GM21526 (cell line): Measurements from ENCODE around the gene RPS19BP1.
A peak's percentile ranks its signal among the peaks of the same experiment; 100 is the strongest.

Experiments
- ATAC-seq: cut with Tn5 transposase; IDR thresholded peaks from one replicate; pipeline ENCODE4 v1.9.1; 2021; ENCODE audit warnings: moderate library complexity; ENCODE audit not compliant: unreplicated experiment, low FRiP score

Gene RPS19BP1

GRCh38 chr22:39532215-39533073 lies at the start of gene RPS19BP1:
TSS of gene RPS19BP1 (minus strand) at chr22:39532748. CDS start at chr22:39532738, 10 bp downstream.
- peak; percentile 59 for ATAC-seq

GRCh38 chr22:39581303-39581702 lies 48.8 kb upstream of the RPS19BP1 start:
- ATAC-seq, result no peak

GRCh38 chr22:39580795-39581194 lies 48.2 kb upstream of the RPS19BP1 start:
- ATAC-seq, result no peak

- ATAC-seq, result no peak
These were observed 47.5 kb upstream of the RPS19BP1 start for GRCh38 chr22:39580006-39580441.

- no peak for ATAC-seq
These were observed 45.4 kb upstream of the RPS19BP1 start for GRCh38 chr22:39577900-39578299.

- no peak for ATAC-seq
These were observed 44.8 kb upstream of the RPS19BP1 start for GRCh38 chr22:39577366-39577765.

GRCh38 chr22:39576027-39576426 lies 43.5 kb upstream of the RPS19BP1 start:
- ATAC-seq, result no peak

GRCh38 chr22:39575552-39575825 lies 42.9 kb upstream of the RPS19BP1 start:
- no peak for ATAC-seq

GRCh38 chr22:39574779-39575551 lies 42.4 kb upstream of the RPS19BP1 start:
- no peak for ATAC-seq

GRCh38 chr22:39571538-39571937 lies 39.0 kb upstream of the RPS19BP1 start:
- no peak for ATAC-seq

- ATAC-seq, result no peak
These were observed 38.1 kb upstream of the RPS19BP1 start, which contains the start of gene CACNA1I for GRCh38 chr22:39570665-39571064. TSS of gene CACNA1I (plus strand) at chr22:39570753. CDS start at chr22:39570753, 0 bp downstream.

- no peak for ATAC-seq
These were observed 37.7 kb upstream of the RPS19BP1 start for GRCh38 chr22:39570226-39570625.

- no peak for ATAC-seq
These were observed 36.5 kb upstream of the RPS19BP1 start for GRCh38 chr22:39569066-39569465.

- no peak for ATAC-seq
These were observed 35.9 kb upstream of the RPS19BP1 start for GRCh38 chr22:39568278-39568981.

GRCh38 chr22:39567135-39567946 lies 34.8 kb upstream of the RPS19BP1 start:
- ATAC-seq, result no peak

- no peak for ATAC-seq
These were observed 32.9 kb upstream of the RPS19BP1 start for GRCh38 chr22:39565414-39565944.

- ATAC-seq, result no peak
These were observed 31.3 kb upstream of the RPS19BP1 start for GRCh38 chr22:39563571-39564428.

GRCh38 chr22:39562839-39563489 lies 30.4 kb upstream of the RPS19BP1 start:
- no peak for ATAC-seq

- ATAC-seq, result no peak
These were observed 27.6 kb upstream of the RPS19BP1 start for GRCh38 chr22:39560127-39560526.
